GM18526 (cell line): ENCODE data around the gene CRYAB.

Experiments used
- POLR2A ChIP-seq: IDR thresholded peaks from 3 replicates; pipeline ENCODE4 v1.6.1; 2011; ENCODE audit not compliant: insufficient read length; ENCODE audit errors: extremely low read depth

The CRYAB gene

DNA sequence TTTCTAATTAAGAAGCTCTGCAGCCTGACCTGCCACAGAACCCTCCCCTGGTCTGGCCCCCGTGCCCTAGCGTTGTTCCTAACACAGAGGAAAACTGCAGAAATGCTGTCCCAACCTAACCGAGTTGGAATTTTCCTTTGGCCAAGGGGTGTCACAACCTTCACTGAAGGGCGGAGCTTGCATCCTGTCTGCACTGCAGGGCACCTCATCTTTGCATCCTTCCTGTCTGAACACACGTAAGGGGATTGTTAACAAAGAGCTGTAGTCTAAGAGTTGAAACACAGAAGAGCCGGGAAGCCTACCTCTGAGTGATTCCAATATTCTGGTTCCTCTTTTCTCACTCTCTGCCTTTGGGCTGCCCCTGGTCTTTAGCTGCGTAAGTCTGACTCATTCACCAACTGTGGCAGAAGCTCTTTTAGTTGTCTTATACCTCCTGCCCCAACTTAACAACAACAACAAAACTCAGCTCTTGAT, 27.2 kb upstream of the CRYAB start:
- TF ChIP-seq POLR2A, result no peak

DNA sequence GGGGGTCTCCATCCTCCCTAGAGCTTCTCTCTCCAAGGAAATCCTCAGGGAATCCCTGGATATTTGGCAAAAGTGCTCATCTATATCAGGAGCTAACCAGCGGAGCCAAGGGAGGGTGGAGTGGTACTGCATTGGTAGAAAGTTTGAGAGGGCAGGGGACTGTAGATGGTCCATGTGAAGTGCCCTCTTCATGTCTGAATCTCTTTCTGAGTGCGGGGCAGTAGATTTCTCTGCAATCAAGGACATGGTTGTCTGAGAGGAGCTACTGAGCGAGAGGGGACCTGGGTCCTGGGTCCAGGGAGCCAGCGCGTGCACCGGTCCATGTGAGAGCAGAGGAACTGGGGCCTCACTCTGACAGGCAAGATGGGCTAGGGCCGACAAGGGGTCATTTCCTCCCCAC, 26.3 kb upstream of the CRYAB start:
- TF ChIP-seq POLR2A, result no peak

DNA sequence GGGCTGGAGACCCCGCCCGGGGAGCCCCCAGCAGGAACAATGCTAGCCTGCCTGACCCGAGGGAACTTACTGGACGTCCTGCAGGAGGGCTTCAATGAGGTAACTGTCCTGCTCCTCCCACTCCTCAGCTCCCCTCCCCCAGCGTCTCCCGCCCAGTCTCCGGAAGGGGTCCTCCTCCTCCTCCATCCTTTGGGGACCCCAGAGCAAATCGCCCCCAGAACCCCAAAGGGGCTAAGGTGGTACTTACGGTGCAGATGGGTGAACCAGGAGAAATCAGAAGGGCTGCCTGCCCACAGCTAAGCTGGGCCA, 25.8 kb upstream of the CRYAB start:
- TF ChIP-seq POLR2A, result no peak

DNA sequence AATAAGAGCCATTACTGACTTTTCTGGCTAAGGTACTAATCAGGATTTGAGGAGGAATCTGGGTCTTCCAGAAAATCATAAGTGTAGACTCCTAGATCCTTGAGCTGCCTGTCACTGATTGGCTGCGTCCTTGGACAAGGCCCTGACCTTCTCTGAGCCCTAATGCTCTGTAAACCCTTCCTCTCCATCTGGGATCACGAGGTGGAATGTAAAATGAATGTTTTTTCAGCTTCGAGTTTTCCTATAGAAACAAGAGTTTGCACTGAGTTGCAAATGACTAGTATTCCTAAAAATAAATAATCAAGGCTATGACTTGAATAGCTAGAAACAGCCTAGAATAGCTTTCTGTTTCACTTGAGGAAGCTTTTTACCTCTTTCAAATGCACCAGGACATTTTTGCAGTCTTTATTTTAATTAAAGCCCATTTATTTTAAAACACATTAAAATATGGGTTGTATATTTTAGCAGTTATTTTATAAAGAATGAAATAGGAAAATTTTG, 24.5 kb upstream of the CRYAB start:
- no peak for TF ChIP-seq POLR2A

- TF ChIP-seq POLR2A, result no peak
Measured at GRCh38 chr11:111935317-111936039, 23.9 kb upstream of the CRYAB start.

DNA sequence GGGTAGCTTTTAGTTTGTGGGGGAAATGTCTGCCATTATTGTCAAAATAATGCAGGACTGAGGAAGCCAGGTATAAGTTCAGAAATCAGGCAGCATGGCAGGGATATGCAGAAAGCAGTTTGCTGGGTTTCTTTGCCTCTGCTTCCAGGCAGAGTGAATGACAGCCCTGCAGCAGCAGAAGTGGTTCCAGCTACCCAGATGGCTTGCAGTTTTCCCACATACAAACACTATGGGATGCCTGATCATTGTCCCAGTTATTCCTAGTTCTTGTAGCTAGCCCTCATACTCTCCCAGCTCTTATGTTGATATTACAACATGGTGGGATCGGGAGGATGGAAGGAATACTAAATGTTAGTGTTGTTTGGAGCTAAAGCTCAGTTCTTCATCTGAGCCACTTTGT, 22.7 kb upstream of the CRYAB start:
- TF ChIP-seq POLR2A, result no peak

GRCh38 chr11:111933872-111934271, 22.3 kb upstream of the CRYAB start:
- no peak for TF ChIP-seq POLR2A

DNA sequence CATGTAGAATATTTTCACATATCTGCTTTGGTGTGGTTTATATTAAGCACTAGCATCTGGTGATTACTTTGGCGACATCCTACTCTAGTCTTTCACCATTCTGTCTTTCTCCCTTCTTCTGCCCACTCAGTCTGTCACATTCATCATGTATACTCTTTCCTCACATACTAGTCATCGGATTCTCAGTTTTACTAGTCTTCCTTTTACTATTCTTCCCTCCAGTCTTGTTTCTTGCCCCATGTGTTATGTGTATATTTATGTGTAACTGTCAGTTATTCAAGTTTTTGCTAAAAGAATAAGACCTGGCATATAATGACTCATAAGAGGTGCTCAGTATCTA, 21.0 kb upstream of the CRYAB start:
- no peak for TF ChIP-seq POLR2A

DNA sequence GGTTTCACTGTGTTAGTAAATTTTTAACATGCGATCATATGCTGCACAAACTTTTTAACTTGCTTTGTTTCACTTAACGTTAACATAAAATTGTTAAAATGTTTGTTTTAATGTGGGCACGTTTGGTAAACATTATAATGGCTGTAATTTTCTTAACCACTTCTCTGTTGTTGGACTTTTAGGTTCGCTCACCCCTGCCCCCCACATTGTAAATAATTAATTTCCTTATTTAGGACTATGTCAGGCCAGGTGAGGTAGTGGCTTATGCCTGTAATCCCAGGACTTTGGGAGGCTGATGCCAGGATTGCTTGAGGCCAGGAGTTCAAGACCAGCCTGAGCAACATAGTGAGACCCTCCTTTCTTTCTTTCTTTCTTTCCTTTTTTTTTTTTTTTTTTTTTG, 18.9 kb upstream of the CRYAB start:
- no peak for TF ChIP-seq POLR2A

DNA sequence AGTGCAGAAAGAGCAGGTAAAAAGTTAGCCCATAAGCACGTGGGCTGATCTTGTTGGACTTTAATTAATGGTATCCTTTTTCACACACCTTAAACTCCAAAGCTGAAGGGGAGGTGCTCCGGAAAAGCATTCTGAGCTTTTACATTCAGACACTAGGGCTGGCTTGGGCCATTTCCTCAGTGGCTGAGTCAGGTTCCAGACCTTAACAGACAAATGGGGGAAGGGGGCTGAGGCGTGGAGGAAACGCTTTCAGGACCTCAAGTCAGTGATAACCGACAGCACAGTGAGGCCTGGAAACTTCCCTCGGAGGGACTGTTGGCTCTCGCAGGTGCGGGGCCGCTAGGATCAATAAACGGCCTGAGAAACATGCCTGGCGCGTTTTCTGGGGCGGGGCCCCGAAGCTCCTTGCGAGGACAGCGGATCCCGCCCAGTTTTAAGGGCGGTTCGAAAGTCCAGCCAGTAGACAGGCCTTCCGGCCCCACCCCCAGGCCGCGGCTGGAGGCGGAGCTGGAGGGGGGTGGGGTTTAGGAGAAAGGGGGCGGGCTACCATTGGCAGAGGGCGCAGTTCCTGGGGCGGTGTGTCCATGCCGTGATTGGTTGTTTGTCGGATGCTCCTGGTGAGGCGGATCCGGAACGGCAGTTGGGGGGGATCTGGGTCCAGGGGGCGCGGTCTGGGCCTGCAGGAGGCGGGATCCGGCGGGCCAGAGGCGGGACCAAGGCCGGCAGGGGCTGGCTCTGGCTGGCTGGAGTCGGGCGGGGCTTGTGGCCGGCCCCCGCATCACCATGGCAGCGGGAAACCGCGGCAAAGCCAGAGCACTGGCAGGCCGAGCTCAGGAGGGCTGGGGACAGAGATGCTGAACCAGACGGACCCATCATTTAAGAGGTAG, 15.2 kb upstream of the CRYAB start:
- peak; percentile 66 for TF ChIP-seq POLR2A

GRCh38 chr11:111925953-111926352, 14.4 kb upstream of the CRYAB start:
- TF ChIP-seq POLR2A, result no peak

- TF ChIP-seq POLR2A, result no peak
Measured at GRCh38 chr11:111923951-111924350, 12.4 kb upstream of the CRYAB start.

GRCh38 chr11:111923351-111923788, 11.8 kb upstream of the CRYAB start:
- TF ChIP-seq POLR2A, result no peak

DNA sequence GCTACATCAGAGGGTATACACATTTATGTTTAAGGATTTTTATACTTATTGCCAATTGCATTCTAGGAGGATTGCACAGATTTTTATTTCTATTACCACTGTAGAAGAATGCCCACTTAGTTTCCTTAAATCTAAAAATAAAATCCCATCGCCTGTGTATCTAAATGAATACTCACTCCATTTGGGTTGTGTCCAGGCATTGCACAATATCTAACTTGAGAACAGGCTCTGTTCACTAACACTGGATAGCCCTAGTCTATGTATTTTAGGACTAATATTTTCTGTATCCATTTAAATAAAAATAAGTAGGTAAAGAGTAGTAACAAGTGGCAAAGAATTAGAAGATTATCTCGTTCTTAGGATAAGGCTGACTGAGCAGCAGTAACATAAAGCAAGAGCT, 11.2 kb upstream of the CRYAB start:
- TF ChIP-seq POLR2A, result no peak

DNA sequence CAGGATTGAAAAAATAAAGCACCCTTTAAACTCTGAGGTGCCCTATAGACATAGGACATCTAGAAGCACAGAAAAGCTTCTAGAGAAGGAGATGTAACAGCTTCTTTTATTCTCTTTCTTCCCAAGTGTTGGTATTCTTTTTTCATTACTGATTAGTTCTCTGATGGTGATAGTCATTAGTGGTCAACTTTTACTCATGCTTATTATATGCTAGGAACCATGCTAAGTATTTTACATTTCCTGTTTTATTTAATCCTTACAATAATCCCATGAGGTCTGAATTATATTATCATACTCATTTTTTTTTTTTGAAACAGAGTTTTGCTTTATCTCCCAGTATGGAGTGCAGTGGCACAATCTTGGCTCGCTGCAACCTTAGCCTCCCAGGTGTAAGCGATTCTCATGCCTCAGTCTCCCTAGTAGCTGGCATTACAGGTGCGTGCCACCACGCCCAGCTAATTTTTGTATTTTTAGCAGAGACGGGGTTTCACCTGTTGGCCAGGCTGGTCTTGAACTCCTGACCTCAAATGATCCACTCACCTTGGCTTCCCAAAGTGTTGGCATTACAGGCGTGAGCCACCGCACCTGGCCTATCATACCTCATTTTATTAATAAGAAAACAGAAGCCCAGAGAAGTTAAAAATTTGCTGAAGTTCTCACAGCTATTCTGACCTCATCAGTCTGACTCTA, 10.1 kb upstream of the CRYAB start:
- no peak for TF ChIP-seq POLR2A

DNA sequence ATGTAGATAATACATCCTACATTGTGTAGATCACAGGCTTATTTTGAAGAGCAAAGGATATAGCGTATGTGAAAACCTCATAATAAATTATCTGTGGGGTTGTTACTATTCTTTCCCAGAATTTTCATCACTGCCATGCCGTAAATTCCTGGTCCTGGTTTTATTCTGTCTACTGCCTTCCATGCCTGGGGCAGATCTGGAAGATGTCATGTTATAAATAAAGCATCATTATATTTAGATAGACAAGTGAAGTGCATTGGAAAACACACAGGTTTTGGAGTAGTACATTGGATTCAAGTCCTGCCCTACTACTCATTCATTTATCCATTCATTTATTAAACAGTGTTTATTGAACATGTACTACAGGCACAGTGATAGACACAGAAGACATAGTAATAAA, 9.3 kb upstream of the CRYAB start:
- TF ChIP-seq POLR2A, result no peak
